Measurements from ENCODE around the gene TRIM72.
"Not testable (repeated sequence)": the region's sequence is repeated elsewhere in the genome, so short reads cannot be mapped to it uniquely, and the experiment has no call there.

Gene TRIM72

DNA sequence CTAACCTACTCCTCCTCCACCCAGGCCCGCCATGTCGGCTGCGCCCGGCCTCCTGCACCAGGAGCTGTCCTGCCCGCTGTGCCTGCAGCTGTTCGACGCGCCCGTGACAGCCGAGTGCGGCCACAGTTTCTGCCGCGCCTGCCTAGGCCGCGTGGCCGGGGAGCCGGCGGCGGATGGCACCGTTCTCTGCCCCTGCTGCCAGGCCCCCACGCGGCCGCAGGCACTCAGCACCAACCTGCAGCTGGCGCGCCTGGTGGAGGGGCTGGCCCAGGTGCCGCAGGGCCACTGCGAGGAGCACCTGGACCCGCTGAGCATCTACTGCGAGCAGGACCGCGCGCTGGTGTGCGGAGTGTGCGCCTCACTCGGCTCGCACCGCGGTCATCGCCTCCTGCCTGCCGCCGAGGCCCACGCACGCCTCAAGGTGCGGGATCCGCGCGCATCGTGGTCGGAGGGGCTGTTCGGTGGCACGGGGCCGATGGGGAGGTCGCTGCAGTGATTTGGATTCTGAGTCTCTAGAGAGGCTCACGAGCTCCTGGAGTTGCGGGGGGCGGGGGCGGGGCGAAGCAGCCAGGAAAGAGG, 878 bp downstream of the TRIM72 start:
- DNase-seq (ENCODE audit: low read depth in 4 of 4, low spot score in 1 of 4) = no peak

DNA sequence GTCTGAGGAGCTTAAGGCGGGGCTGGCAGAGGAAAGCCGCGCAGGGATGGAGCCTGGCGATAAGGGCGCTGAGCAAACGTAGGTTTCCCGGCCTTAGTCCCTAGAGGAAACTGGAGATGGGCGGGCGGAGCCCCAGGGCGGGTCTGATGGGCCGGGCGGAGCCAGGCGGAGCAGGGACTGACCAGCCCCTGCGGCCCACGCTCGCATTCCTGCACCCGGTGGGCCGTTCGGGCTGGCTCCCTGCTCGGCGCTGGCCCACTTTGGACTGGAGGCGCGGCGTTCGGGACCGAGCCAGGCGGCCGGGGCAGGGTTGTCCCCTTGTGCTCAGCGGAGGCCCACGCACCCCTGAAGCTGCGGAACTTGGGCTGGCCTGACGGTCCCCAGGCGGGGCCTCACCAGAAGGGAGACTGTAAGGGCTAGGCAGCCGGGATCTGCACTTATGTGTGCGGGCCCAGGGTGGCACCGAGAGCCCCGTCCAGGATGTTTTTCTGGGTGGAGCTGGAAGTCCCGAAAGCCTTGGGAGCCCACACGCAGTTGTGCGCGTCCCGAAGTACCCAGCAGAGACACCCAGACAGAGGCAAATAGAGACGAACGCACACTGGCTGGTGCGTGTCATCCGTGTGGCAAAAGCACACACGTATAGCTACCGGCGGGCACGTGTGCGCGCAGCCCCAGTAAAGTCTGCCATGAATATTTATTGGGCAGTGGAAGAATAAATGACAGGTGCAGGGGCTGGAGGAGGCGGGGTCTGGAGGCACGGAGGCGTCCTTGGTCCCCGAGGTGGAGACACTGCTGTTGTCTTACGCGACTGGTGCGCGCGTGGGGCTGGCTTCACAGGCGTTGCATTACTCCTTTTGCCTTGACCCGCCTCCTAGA, 1.6 kb downstream of the TRIM72 start:
- no peak for DNase-seq (ENCODE audit: low read depth in 4 of 4, low spot score in 1 of 4)

DNA sequence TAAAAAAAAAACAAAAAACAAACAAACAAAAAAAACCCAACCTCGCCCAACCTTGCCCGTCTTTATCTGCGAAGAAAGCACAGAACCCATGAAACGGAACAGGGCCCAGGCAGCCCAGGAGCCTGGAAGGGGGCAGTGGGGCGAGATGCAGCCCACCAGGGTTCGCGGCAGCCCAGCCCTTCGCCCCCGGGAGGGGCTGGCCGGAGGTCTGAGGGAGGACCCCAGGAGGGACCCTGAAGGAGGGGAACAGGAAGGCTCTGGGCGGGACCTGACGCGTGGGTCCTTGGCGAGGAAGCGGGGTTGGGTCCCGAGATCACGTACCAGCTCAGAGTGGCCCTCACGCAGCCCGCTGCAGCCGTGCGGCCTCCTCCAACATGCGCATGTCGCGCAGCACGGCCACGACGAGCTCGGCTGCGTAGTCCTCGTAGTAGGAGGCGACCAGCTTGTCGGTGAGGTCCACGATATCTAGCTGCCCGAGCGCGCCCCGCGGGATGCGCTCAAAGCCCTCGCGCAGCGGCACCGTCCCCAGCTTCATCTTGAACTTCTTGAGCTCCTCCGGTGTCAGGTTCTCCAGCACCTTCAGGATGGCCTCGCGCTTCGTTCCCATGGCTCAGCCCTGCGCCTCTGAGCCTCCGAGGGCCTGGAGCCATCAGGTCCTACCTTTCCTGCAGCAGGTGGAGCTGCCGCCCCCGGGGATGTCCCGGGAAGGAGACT, 2.7 kb downstream of the TRIM72 start, which contains the start of gene PYDC1:
TSS of gene PYDC1 (minus strand) at position 714 of the 714 bp plus-strand sequence. CDS start at position 607, 107 bp downstream.
- DNase-seq (ENCODE audit: low read depth in 4 of 4, low spot score in 1 of 4) = no peak

- DNase-seq (ENCODE audit: low read depth in 4 of 4, low spot score in 1 of 4) = no peak
Observed at GRCh38 chr16:31217136-31217530, 3.2 kb downstream of the TRIM72 start.

GRCh38 chr16:31219154-31219741, 5.3 kb downstream of the TRIM72 start:
- DNase-seq (ENCODE audit: low read depth in 4 of 4, low spot score in 1 of 4) = no peak

DNA sequence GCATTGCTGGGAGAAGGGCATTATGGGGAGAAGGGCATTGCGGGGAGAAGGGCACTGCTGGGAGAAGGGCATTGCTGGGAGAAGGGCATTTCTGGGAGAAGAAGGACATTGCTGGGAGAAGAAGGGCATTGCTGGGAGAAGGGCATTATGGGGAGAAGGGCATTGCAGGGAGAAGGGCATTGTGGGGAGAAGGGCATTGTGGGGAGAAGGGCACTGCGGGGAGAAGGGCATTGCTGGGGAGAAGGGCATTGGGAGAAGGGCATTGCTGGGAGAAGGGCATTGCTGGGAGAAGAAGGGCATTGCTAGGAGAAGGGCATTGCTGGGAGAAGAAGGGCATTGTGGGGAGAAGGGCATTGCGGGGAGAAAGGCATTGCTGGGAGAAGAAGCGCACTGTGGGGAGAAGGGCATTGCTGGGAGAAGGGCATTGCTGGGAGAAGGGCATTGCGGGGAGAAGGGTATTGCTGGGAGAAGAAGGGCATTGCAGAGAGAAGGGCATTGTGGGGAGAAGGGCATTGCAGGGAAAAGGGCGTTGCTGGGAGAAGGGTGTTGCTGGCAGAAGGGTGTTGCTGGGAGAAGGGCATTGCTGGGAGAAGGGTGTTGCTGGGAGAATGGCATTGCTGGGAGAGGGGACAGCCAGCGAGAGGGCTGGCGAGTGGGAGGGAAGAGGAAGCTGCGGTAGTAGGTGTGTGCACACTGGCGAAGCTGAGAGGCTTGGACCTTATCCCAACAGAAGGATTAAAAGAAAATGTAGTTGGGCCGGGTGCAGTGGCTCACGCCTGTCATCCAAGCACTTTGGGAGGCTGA, 7.6 kb downstream of the TRIM72 start:
- DNase-seq (ENCODE audit: low read depth in 4 of 4, low spot score in 1 of 4) = no peak

- no peak for DNase-seq (ENCODE audit: low read depth in 4 of 4, low spot score in 1 of 4)
Observed at GRCh38 chr16:31223044-31223443, 9.1 kb downstream of the TRIM72 start.

- DNase-seq (ENCODE audit: low read depth in 4 of 4, low spot score in 1 of 4) = no peak
Observed at GRCh38 chr16:31224092-31224955, 10.4 kb downstream of the TRIM72 start.

DNA sequence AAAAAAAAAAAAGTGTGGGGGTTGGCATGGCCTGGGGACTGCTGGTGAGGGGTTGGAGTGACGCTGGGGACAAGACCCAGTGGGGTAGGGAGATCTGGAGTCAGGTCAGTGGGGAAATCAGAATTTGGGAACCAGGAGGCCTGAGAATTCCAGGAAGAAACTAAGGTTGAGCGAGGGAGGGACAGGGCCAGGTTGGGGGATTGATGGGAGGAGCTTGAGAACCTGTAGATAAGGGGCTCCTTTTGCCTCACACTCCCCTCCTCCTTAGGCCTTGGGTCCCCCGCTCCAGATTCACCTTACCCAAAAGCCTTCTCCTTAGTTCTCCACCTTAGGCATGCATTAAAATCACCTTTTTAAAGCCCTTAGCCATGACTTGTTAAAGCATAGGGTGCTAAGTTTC, 11.3 kb downstream of the TRIM72 start:
- no peak for DNase-seq (ENCODE audit: low read depth in 4 of 4, low spot score in 1 of 4)

- DNase-seq (ENCODE audit: low read depth in 4 of 4, low spot score in 1 of 4) = no peak
Observed at GRCh38 chr16:31228206-31228605, 14.3 kb downstream of the TRIM72 start.

DNA sequence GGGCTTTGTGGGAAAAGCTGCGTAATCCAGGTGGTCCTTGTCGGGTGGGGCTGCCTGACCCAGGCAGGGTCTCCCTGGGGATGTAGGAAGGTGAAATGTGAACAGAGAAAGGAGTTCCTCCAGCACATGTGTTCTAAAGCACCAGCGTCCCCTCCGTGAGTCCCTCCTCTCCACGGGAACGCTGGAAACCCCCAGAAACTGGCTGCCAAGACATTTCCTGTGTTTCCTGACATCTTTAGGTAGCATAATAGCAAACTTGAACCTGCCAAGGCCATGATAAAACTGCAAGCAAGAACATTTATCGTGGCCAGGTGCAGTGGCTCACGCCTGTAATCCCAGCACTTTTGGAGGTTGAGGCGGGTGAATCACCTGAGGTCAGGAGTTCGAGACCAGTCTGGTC, 15.6 kb downstream of the TRIM72 start:
- DNase-seq (ENCODE audit: low read depth in 4 of 4, low spot score in 1 of 4) = no peak

DNA sequence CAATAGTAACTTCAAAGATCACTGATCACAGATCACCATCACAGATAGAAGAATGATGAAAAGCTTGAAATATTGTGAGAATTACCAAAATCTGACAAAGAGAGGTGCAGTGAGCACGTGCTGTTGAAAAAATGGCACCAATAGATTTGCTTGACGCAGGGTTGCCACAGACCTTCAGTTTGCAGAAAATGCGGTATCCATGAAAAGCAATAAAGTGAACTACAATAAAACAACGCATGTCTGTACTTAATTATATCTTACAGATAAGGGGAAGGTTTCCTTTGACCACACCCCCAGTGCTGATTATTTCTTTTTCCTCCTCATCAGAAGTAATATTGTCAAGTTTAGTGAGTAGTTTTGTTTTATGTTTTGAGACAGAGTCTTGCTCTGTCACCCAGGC, 24.1 kb downstream of the TRIM72 start:
- DNase-seq (ENCODE audit: low read depth in 4 of 4, low spot score in 1 of 4) = no peak

DNA sequence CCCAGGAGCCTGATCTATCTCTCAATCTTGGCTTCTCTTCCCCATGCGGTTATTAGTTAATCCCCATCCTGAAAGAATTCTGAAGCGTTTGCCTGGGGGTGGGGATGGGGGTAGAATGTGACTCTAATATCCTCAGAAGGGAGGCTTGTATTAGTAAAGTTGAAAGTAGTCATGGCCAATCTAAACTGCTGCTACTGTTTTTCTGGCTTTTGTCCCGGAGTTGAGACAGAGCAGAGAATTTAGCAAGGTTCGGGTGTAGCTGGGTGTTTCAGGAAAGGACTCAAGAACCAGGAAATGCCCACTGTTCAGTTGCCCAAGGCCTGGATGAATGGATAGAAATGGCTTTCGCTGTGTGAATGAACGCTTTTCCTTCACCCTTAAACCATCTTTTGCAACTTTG, 28.3 kb downstream of the TRIM72 start:
- no peak for DNase-seq (ENCODE audit: low read depth in 4 of 4, low spot score in 1 of 4)

DNA sequence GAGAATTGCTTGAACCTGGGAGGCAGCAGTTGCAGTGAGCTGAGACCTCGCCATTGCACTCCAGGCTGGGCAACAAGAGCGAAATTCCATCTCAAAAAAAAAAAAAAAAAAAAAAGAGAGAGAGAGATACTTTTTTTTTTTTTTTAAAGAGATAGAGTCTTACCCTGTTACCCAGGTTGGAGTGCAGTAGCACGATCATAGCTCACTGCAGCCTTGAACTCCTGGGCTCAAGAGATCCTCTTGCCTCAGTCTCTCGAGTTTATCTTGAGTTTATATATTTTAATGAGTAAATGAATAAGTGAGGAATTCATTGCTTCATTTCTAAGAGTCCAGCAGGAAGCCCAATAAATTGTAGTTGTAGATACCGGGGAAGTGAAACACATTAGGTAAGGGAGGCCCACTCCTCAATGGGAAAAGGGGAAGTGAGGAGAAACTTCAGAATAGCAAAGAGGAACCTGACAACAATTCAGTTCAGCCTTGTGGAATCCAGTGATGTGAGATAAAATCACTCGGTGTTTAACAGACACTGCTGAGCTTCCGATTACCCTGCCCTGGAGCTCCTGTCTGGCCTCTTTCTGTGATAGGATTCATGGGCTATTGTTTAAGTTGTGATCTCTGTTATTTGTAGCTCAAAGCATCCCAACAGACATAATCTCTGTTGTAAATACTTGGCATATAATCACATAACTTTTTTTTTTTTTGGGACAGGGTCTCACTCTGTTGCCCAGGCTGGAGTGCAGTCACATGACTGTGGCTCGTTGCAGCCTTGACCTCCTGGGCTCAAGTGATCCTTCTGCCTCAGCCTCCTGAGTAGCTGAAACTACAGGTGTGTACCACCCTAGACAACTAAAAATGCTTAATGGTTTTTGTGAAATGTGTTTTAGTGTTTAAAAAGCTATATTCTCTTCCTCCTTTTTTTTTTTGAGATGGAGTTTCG, 30.1 kb downstream of the TRIM72 start:
- no peak for DNase-seq (ENCODE audit: low read depth in 4 of 4, low spot score in 1 of 4)

- not testable (repeated sequence) for DNase-seq (ENCODE audit: low read depth in 4 of 4, low spot score in 1 of 4)
Observed at GRCh38 chr16:31245598-31245997, 31.7 kb downstream of the TRIM72 start.

- no peak for DNase-seq (ENCODE audit: low read depth in 4 of 4, low spot score in 1 of 4)
Observed at GRCh38 chr16:31246296-31246695, 32.4 kb downstream of the TRIM72 start.

- DNase-seq (ENCODE audit: low read depth in 4 of 4, low spot score in 1 of 4) = no peak
Observed at GRCh38 chr16:31248344-31248743, 34.4 kb downstream of the TRIM72 start.

DNA sequence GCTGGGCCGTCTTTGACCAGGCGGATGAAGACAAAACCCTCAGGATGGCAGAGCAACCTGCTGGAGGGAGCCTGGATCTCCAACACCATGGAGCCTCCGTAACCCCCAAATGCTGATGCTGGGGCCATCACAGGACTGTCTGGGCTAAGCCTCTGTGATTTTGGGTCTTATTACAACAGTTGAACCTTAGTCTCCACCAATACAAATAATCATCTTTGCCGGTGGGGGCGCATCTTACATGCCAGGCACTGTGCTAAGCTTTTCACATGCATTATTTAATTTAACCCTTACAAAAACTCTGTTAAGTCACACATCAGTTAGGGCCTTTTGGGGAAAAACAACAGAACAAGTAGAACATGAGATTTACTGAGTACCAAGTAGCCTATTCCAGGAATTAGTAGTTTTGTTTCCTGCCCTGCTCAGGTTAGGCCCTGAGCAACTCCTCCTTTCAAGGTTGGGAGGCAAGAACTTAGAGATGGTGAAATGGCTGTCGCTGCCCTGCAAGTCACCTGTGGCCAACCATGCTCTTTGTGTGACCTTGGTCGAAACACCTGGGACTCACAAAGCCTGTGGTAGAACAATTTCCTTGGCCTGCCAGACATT, 37.0 kb downstream of the TRIM72 start:
- no peak for DNase-seq (ENCODE audit: low read depth in 4 of 4, low spot score in 1 of 4)

Data from stimulated activated CD4-positive, alpha-beta T cell treated with anti-CD3 and anti-CD28 coated beads, Interleukin-1b, Interleukin-23, amount 100 ng/mL, for 24 hours (primary cell).